Panc1 (cell line): ENCODE data around the gene SH3D19. TPM values are rescaled to one million over a fixed set of nuclear protein-coding genes. Genes with fewer than 3 reads are reported as not detected.

Experiments
- ATAC-seq: fragments of 200-7000 bp; cut with Tn5 transposase; 2 replicates; pipeline ENCODE4 v1.9.1; 2020; ENCODE audit warnings: mild to moderate bottlenecking, moderate library complexity
- BruUV-seq: library from RNA; stranded (reverse); fragments of 400-500 nt; replicated peaks from 2 replicates; lab custom pipeline; 2021; lab: Mats Ljungman, UMichigan
- CTCF ChIA-PET: fragments of 300-600 bp; sonication (Branson Sonifier 250); formaldehyde crosslinking; loops from one replicate; lab custom pipeline; 2022; ENCODE audit warnings: antibody characterized with exemption; lab: Charles Lee
- POLR2A ChIA-PET: fragments of 300-600 bp; sonication (Branson Sonifier 250); formaldehyde crosslinking; loops from one replicate; lab custom pipeline; 2022; ENCODE audit warnings: antibody characterized with exemption; lab: Charles Lee
- DNase-seq: peaks from one replicate; pipeline ENCODE4 v3.0.0-alpha.2; 2010; ENCODE audit warnings: low read depth, low spot score
- H3K27ac ChIP-seq: 2 replicates; pipeline ENCODE4 v1.5.1; 2011; ENCODE audit warnings: mild to moderate bottlenecking, low read length, inconsistent platforms
- H3K27me3 ChIP-seq: fragments of 200-500 bp; sonication (Bioruptor generic); 2 replicates; pipeline ENCODE4 v1.6.0; 2014; ENCODE audit warnings: low read length, inconsistent platforms; ENCODE audit not compliant: control insufficient read depth, insufficient read depth
- H3K36me3 ChIP-seq: fragments of 200-500 bp; sonication (Bioruptor generic); 2 replicates; pipeline ENCODE4 v1.5.1; 2014; ENCODE audit warnings: inconsistent platforms, mild to moderate bottlenecking, low read length, moderate library complexity; ENCODE audit not compliant: control insufficient read depth, insufficient read depth
- H3K4me1 ChIP-seq: 2 replicates; pipeline ENCODE4 v1.5.1; 2011; ENCODE audit warnings: inconsistent platforms, mild to moderate bottlenecking, low read length, moderate library complexity; ENCODE audit not compliant: control insufficient read depth, insufficient read depth
- H3K4me3 ChIP-seq, 2 experiments: 2 replicates each; pipeline ENCODE4 v1.5.1; 2011 to 2012; ENCODE audit warnings: low read depth in 2 of 2, low read length in 2 of 2, mild to moderate bottlenecking in 2 of 2, inconsistent platforms in 1 of 2, moderate library complexity in 1 of 2
- H3K9me3 ChIP-seq: fragments of 200-500 bp; sonication (Bioruptor generic); 2 replicates; pipeline ENCODE4 v1.5.1; 2014; ENCODE audit warnings: low read depth, mild to moderate bottlenecking, inconsistent platforms, low read length, moderate library complexity; ENCODE audit not compliant: control insufficient read depth, insufficient read depth
- CTCF ChIP-seq: fragments of 450-650 bp; IDR thresholded peaks from 2 replicates; pipeline ENCODE4 v1.5.1; 2017; ENCODE audit warnings: mild to moderate bottlenecking
- POLR2AphosphoS5 ChIP-seq: IDR thresholded peaks from 2 replicates; pipeline ENCODE4 v1.6.1; 2012; ENCODE audit warnings: mild to moderate bottlenecking, low read depth, low read length, moderate library complexity
- REST ChIP-seq, 2 experiments: IDR thresholded peaks; 2 replicates each; pipeline ENCODE4 v1.6.1; 2011 to 2012; ENCODE audit warnings: low read depth in 2 of 2, control low read depth in 1 of 2, low read length in 1 of 2, mild to moderate bottlenecking in 1 of 2, moderate library complexity in 1 of 2; ENCODE audit not compliant: insufficient read depth in 1 of 2
- SIN3A ChIP-seq: IDR thresholded peaks from 2 replicates; pipeline ENCODE4 v1.6.1; 2012; ENCODE audit warnings: low read depth, mild to moderate bottlenecking, low read length, moderate library complexity, borderline replicate concordance; ENCODE audit not compliant: insufficient read depth
- TCF7L2 ChIP-seq: IDR thresholded peaks from 2 replicates; pipeline ENCODE4 v1.6.1; 2011; ENCODE audit warnings: mild to moderate bottlenecking, low read depth, low read length, inconsistent platforms
- in situ Hi-C: cut with HindIII; loops from 2 replicates; pipeline ENCODE4 v1.10.0; 2016; ENCODE audit warnings: low sequenced_read_pairs, low pct_unique_long_range_greater_than_20kb
- intact Hi-C: fragments of 100-400 bp; cut with micrococcal nuclease; formaldehyde crosslinking; loops from one replicate; pipeline ENCODE4 v1.10.0; 2022; ENCODE audit not compliant: unreplicated experiment
- total RNA-seq: library from RNA; stranded (reverse); gene quantifications from one replicate; pipeline ENCODE4 v1.2.1, GENCODE V29; 2021; ENCODE audit not compliant: unreplicated experiment

Gene SH3D19
- total RNA-seq, 1 experiment from 2014 or later = 19.8 TPM

GRCh38 chr4:151251603-151252304 lies 73.7 kb downstream of the SH3D19 start:
- intact Hi-C loops = no loop called here
- in situ Hi-C loops = no loop called here
- Histone ChIP-seq H3K9me3 (no peaks in the 10 kb centered on the region), H3K36me3 (no peaks in the 10 kb centered on the region), H3K4me3 (no peak overlapping the region), H3K27me3 (no peaks in the 10 kb centered on the region), H3K4me1 (no peaks in the 10 kb centered on the region), H3K27ac (no peak overlapping the region)
- ChIA-PET CTCF (no interaction called here), POLR2A (no interaction called here)
- TF ChIP-seq POLR2AphosphoS5 (no peak), TCF7L2 (no peak), SIN3A (no peak), CTCF (no peak), REST (IDR thresholded peaks at IDR 0.05; ENCODE audit: insufficient read depth in 1 of 2, low read depth in 2 of 2, low read length in 1 of 2) (no peak)
- no peak for ATAC-seq
- no TSS peak for BruUV-seq
- DNase-seq = no peak

GRCh38 chr4:151250706-151251105 lies 74.7 kb downstream of the SH3D19 start:
- Histone ChIP-seq H3K4me3 (no peak overlapping the region), H3K27ac (no peak overlapping the region), H3K9me3 (no peaks in the 10 kb centered on the region), H3K4me1 (no peaks in the 10 kb centered on the region), H3K36me3 (no peaks in the 10 kb centered on the region), H3K27me3 (no peaks in the 10 kb centered on the region)
- ChIA-PET CTCF (no interaction called here), POLR2A (no interaction called here)
- no peak for DNase-seq
- in situ Hi-C loops (no loop called here), intact Hi-C loops (no loop called here)
- no TSS peak for BruUV-seq
- TF ChIP-seq REST (IDR thresholded peaks at IDR 0.05; ENCODE audit: insufficient read depth in 1 of 2, low read depth in 2 of 2, low read length in 1 of 2) (no peak), CTCF (no peak), POLR2AphosphoS5 (no peak)
- no peak for ATAC-seq
